ENCODE data around the gene NFATC3.

Gene NFATC3

DNA sequence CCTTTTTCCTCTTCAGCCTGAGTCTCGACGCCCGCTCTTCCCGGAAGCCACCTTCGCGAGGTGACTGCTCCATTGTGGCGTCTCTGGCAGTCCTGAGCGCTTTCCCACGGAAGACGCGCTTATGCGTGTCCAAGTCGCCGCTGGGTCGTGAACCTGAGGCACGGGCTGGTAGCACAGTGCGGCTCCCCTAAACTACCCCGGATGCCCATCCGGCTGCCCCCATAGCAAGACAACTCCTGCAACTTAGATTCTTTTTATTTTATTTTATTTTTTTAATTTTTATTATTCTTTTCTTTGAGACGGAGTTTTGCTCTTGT is 152.8 kb downstream of the NFATC3 start:
- no peaks in the 10 kb centered on the region for H3K27me3 Mint-ChIP-seq
- no peaks in the 10 kb centered on the region for H3K36me3 Mint-ChIP-seq
- peaks cover 30% of the 10 kb centered on the region for H3K4me1 Mint-ChIP-seq (ENCODE audit: low read depth)
- H3K27ac Mint-ChIP-seq: peak overlapping the region; percentile 72
- H3K4me3 Mint-ChIP-seq: peak overlapping the region; percentile 93
- no peaks in the 10 kb centered on the region for H3K9me3 Mint-ChIP-seq (ENCODE audit: low read depth)

DNA sequence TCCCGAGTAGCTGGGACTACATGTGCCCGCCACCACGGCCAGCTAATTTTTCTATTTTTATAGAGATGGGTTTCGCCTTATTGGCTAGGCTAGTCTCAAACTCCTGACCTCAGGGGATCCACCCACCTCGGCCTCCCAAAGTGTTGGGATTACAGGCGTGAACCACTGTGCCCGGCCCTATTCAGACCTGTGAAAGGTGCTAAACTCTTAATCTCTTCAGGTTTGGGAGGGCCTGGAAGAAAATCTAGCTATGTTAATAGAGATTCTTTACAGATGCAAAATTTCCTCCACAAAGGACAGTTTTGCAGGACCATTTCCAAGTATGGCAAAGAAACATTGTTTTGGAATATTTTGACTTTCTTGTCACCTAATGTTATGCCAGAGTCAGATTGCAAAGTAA is 156.9 kb downstream of the NFATC3 start:
- H3K4me1 Mint-ChIP-seq (ENCODE audit: low read depth): peaks cover 31% of the 10 kb centered on the region
- H3K9me3 Mint-ChIP-seq (ENCODE audit: low read depth): no peaks in the 10 kb centered on the region
- H3K4me3 Mint-ChIP-seq: no peak overlapping the region
- H3K27me3 Mint-ChIP-seq: no peaks in the 10 kb centered on the region
- no peak overlapping the region for H3K27ac Mint-ChIP-seq
- no peaks in the 10 kb centered on the region for H3K36me3 Mint-ChIP-seq

DNA sequence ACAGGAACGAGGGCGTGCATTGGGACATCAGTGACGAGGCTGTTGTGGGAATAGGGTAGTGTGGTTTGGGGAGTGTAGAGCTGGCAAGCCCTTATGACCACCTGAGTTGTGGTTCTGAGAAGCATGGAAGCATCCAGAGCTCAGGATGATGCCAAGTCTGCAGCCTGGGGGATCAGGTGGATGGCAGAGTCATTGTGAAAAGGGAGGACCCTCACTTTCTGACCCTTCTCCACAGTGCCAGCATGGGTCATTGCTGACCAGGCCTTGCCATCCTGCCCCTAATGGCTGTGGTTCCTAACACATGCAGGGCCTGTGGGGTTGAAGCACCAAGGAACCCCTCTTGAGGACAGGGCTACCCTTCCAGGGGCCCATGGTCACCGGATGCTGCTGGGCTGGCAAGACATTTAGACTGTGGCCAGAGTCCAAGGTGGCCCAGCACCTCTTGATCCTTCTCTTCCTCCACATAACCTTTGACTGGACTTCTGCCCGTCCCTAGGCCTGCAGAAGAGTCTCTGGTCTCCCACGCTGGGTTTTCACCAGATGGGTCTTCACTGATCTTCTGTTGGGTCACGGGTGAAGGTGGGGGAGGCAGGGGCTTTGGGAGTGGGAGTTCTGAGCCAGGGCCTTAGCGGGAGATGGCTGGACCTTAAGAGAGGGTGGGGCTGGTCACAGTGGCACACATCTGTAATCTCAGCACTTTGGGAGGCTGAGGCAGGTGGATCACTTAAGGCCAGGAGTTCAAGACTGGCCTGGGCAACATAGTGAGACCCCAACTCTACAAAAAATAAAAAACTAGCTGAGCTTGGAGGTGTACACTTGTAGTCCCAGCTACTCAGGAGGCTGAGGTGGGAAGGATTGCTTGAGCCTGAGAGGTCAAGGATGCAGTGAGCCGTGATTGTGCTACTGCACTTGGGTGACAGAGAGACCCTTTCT is 158.0 kb downstream of the NFATC3 start:
- no peaks in the 10 kb centered on the region for H3K9me3 Mint-ChIP-seq (ENCODE audit: low read depth)
- H3K4me3 Mint-ChIP-seq: peak overlapping the region; percentile 98
- H3K27me3 Mint-ChIP-seq: no peaks in the 10 kb centered on the region
- no peaks in the 10 kb centered on the region for H3K36me3 Mint-ChIP-seq
- no peak overlapping the region for H3K27ac Mint-ChIP-seq
- H3K4me1 Mint-ChIP-seq (ENCODE audit: low read depth): peaks cover 25% of the 10 kb centered on the region

DNA sequence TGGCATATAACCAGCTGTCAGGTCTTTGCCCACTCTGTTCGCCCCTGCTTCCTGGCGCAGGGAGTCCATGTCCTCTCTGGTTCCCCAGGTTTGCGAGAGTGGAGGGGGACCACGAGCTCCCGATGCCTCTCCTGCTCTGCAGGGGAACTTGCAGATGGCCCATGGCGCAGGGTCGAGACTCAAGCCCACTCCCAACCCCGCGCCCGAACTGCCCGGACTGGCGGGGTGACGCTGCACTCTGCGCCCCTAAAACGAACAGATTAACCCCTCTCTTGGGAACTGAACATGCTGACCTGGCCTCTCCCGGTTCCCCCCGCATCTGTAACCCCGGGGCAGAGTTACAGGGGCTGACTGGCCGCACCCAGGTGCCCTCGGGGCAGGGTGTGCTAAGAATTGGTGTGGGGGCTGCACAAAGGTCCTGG is 159.3 kb downstream of the NFATC3 start:
- no peaks in the 10 kb centered on the region for H3K9me3 Mint-ChIP-seq (ENCODE audit: low read depth)
- H3K36me3 Mint-ChIP-seq: no peaks in the 10 kb centered on the region
- peaks cover 21% of the 10 kb centered on the region for H3K4me1 Mint-ChIP-seq (ENCODE audit: low read depth)
- H3K27me3 Mint-ChIP-seq: no peaks in the 10 kb centered on the region
- no peak overlapping the region for H3K27ac Mint-ChIP-seq
- peak overlapping the region; percentile 98 for H3K4me3 Mint-ChIP-seq

- Mint-ChIP-seq H3K4me1 (ENCODE audit: low read depth) (peaks cover 19% of the 10 kb centered on the region), H3K27ac (peak within 1 kb of the TSS; percentile 88), H3K27me3 (no peaks in the 10 kb centered on the region), H3K4me3 (peak within 1 kb of the TSS; percentile 98), H3K36me3 (no peaks in the 10 kb centered on the region), H3K9me3 (ENCODE audit: low read depth) (no peaks in the 10 kb centered on the region)
These were observed 160.0 kb downstream of the NFATC3 start, which contains the start of gene PLA2G15 for GRCh38 chr16:68244903-68245853. PLA2G15 (plus strand) TSS chr16:68245373; CDS start chr16:68245427, 54 bp downstream.

- H3K27me3 Mint-ChIP-seq: no peaks in the 10 kb centered on the region
- H3K4me3 Mint-ChIP-seq: peak overlapping the region; percentile 98
- H3K36me3 Mint-ChIP-seq: peaks cover 2% of the 10 kb centered on the region
- no peaks in the 10 kb centered on the region for H3K9me3 Mint-ChIP-seq (ENCODE audit: low read depth)
- H3K4me1 Mint-ChIP-seq (ENCODE audit: low read depth): peaks cover 19% of the 10 kb centered on the region
- no peak overlapping the region for H3K27ac Mint-ChIP-seq
These were observed 161.0 kb downstream of the NFATC3 start for GRCh38 chr16:68246121-68246520.

DNA sequence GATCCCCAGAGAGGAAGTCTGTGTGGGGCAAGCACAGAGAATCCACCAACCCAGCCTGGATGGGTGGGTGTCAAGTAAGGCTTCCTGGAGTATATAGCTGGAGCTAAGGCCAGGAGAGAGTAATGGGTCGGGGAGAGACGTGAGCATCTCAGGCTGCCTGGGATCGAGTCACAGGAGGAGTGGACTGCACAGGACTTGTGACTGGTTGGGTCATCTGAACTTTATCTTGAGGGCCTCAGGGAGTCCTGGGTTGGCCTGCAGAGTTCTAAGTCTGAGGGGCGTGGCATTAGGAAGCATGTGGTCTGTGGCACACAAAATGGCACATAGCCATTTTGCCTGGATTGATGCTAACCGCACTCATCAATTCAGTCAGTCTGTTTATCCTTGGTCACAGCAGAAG is 161.5 kb downstream of the NFATC3 start:
- Mint-ChIP-seq H3K4me3 (peak overlapping the region; percentile 98), H3K27ac (no peak overlapping the region), H3K27me3 (no peaks in the 10 kb centered on the region), H3K9me3 (ENCODE audit: low read depth) (no peaks in the 10 kb centered on the region), H3K36me3 (peaks cover 2% of the 10 kb centered on the region), H3K4me1 (ENCODE audit: low read depth) (peaks cover 19% of the 10 kb centered on the region)

GRCh38 chr16:68247400-68247799 is 162.2 kb downstream of the NFATC3 start:
- Mint-ChIP-seq H3K27ac (no peak overlapping the region), H3K4me3 (no peak overlapping the region), H3K4me1 (ENCODE audit: low read depth) (peaks cover 19% of the 10 kb centered on the region), H3K27me3 (no peaks in the 10 kb centered on the region), H3K36me3 (peaks cover 2% of the 10 kb centered on the region), H3K9me3 (ENCODE audit: low read depth) (no peaks in the 10 kb centered on the region)

DNA sequence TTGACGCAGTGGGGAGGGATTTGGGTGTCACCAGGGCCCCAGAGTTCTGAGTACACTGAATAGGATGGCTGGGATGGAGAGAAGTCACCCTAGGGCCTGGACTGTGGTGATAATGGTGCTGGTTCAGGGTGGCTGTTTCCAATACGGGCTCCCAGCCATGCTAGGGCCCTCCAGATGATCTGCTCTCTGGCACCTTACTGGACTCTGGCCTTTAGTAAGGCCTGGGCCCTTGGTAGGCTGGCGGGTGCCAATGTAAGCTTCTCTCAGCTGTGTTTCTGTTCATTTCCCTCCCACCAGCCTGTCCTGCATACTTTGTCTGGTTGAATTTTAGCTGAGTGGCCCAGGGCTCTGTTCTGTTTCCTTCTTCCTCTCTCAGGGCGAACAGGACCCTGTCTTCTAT is 162.8 kb downstream of the NFATC3 start:
- Mint-ChIP-seq H3K4me1 (ENCODE audit: low read depth) (peaks cover 19% of the 10 kb centered on the region), H3K9me3 (ENCODE audit: low read depth) (no peaks in the 10 kb centered on the region), H3K4me3 (no peak overlapping the region)

DNA sequence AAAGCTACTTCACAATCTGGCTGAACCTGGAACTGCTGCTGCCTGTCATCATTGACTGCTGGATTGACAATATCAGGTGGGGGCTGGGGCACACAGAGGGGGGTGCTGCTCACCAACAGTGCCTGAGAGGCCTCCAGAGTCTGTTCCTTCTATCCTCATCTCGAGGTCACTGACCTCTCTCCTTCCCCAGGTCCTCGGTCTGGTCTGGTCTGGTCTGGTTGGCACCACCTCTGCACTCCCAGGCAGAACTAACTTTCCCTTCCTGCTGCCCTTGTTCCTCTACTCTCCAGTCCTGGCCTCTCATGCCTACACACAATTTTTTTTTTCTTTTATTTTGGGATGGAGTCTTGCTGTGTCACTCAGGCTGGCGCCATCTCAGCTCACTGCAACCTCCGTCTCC is 164.2 kb downstream of the NFATC3 start:
- H3K4me1 Mint-ChIP-seq (ENCODE audit: low read depth): peaks cover 19% of the 10 kb centered on the region
- H3K27ac Mint-ChIP-seq: no peak overlapping the region
- H3K9me3 Mint-ChIP-seq (ENCODE audit: low read depth): no peaks in the 10 kb centered on the region
- peaks cover 2% of the 10 kb centered on the region for H3K36me3 Mint-ChIP-seq
- H3K4me3 Mint-ChIP-seq: no peak overlapping the region
- no peaks in the 10 kb centered on the region for H3K27me3 Mint-ChIP-seq

More for the DNA sequence above, 162.8 kb downstream of the NFATC3 start:
- peaks cover 2% of the 10 kb centered on the region for H3K36me3 Mint-ChIP-seq
- no peak overlapping the region for H3K27ac Mint-ChIP-seq
- H3K27me3 Mint-ChIP-seq: no peaks in the 10 kb centered on the region

DNA sequence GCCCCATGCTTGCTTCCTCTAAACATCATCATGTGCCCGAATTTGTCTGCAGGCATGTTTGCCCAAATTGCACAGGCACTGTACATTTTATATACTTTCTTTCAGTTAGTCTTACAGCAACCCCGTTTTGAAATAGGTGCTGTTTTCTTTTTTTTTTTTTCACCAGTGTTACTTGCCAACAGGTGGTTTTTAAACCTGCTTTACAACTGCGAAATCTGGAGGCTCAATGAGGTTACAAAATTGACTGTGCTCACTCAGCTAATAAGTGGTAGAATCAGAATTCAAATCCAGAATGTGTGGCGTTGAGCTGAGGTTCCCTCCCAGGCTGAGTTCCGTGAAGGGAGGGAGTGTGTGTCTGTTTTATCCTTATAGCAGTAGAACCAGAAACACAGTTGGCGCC is 165.8 kb downstream of the NFATC3 start:
- H3K27ac Mint-ChIP-seq: no peak overlapping the region
- H3K4me1 Mint-ChIP-seq (ENCODE audit: low read depth): peaks cover 9% of the 10 kb centered on the region
- no peaks in the 10 kb centered on the region for H3K9me3 Mint-ChIP-seq (ENCODE audit: low read depth)
- H3K27me3 Mint-ChIP-seq: no peaks in the 10 kb centered on the region
- H3K4me3 Mint-ChIP-seq: no peak overlapping the region
- H3K36me3 Mint-ChIP-seq: peaks cover 2% of the 10 kb centered on the region

DNA sequence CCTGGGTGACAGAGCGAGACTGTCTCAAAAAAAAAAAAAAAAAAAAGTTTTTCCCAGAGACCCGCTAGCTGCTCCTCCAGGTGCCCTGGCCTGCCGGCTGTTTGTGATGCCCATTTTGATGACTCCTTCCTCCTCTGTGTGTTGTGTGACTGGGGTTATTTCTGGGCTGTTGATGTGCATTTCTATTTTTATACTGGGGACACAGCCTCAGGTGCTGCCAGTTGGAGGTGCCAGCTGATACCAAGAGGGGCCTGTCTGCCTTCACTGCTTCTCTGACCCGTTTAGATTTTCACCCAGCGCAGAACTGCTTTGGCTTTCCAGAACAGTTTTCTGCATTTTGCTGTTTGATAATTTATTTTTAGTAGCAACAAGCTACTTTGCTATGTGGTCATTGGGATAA is 166.7 kb downstream of the NFATC3 start:
- H3K4me3 Mint-ChIP-seq: no peak overlapping the region
- H3K4me1 Mint-ChIP-seq (ENCODE audit: low read depth): peaks cover under 1% of the 10 kb centered on the region
- H3K27me3 Mint-ChIP-seq: no peaks in the 10 kb centered on the region
- no peaks in the 10 kb centered on the region for H3K9me3 Mint-ChIP-seq (ENCODE audit: low read depth)
- H3K27ac Mint-ChIP-seq: no peak overlapping the region
- H3K36me3 Mint-ChIP-seq: peaks cover 2% of the 10 kb centered on the region

DNA sequence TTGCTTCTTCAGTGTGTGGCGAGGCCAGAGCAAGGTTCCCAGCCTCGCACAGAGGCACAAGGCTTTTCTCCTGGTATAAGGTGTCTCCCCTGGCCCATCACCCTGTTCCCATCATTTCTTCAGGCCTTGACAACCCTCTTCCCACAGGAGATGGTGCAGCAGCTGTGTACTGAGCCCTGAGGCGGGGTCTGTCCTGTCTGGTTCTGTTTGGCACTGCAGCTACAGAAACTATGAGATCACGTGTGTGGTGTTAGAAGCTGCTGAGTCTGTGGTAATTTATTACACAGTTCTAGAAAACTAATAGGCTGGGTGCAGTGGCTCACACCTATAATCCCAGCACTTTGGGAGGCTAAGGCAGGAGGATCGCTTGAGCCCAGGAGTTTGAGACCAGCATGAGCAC is 167.2 kb downstream of the NFATC3 start:
- no peaks in the 10 kb centered on the region for H3K9me3 Mint-ChIP-seq (ENCODE audit: low read depth)
- no peaks in the 10 kb centered on the region for H3K4me1 Mint-ChIP-seq (ENCODE audit: low read depth)
- peaks cover 2% of the 10 kb centered on the region for H3K36me3 Mint-ChIP-seq
- no peaks in the 10 kb centered on the region for H3K27me3 Mint-ChIP-seq
- H3K4me3 Mint-ChIP-seq: no peak overlapping the region
- no peak overlapping the region for H3K27ac Mint-ChIP-seq

GRCh38 chr16:68253721-68254120 is 168.6 kb downstream of the NFATC3 start:
- Mint-ChIP-seq H3K4me3 (no peak overlapping the region), H3K27ac (no peak overlapping the region), H3K9me3 (ENCODE audit: low read depth) (no peaks in the 10 kb centered on the region), H3K27me3 (no peaks in the 10 kb centered on the region), H3K4me1 (ENCODE audit: low read depth) (no peaks in the 10 kb centered on the region), H3K36me3 (peaks cover 2% of the 10 kb centered on the region)

DNA sequence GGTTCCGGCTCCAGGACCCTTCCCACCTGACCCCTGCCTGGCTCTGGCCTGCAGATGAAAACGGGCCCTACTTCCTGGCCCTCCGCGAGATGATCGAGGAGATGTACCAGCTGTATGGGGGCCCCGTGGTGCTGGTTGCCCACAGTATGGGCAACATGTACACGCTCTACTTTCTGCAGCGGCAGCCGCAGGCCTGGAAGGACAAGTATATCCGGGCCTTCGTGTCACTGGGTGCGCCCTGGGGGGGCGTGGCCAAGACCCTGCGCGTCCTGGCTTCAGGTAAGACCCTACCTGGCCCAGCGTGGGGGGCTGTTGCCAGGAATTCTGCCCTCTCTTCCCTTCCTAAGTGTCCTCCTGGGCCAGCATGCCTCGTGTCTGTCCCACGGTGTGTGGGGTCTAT is 170.5 kb downstream of the NFATC3 start:
- Mint-ChIP-seq H3K27me3 (no peaks in the 10 kb centered on the region), H3K36me3 (peaks cover 2% of the 10 kb centered on the region), H3K9me3 (ENCODE audit: low read depth) (no peaks in the 10 kb centered on the region), H3K4me3 (no peak overlapping the region), H3K27ac (no peak overlapping the region), H3K4me1 (ENCODE audit: low read depth) (no peaks in the 10 kb centered on the region)
